HL-60 (cell line): ENCODE results near the gene SLIT1.

Source experiments
- DNase-seq, 2 experiments: peaks; one replicate each; pipeline ENCODE4 v3.0.0-alpha.2; 2010 to 2020; ENCODE audit warnings: low read depth in 1 of 2, low spot score in 1 of 2
- H3K27ac ChIP-seq: fragments of 250-450 bp; sonication (Bioruptor Pico); replicated peaks from 2 replicates; pipeline ENCODE4 v1.5.1; 2020; ENCODE audit warnings: mild to moderate bottlenecking, moderate library complexity
- H3K27me3 ChIP-seq: fragments of 250-450 bp; sonication (Bioruptor Pico); 2 replicates; pipeline ENCODE4 v1.5.1; 2021; ENCODE audit warnings: mild to moderate bottlenecking, moderate library complexity; ENCODE audit not compliant: insufficient read depth, poor library complexity, severe bottlenecking
- H3K4me3 ChIP-seq: replicated peaks from 2 replicates; pipeline ENCODE4 v1.5.1; 2011; ENCODE audit warnings: mild to moderate bottlenecking, control low read depth, low read length; ENCODE audit not compliant: insufficient read depth
- CTCF ChIP-seq: IDR thresholded peaks from one replicate; pipeline ENCODE4 v1.5.1; 2011; ENCODE audit warnings: low read length, control low read depth, inconsistent platforms; ENCODE audit not compliant: insufficient read depth
- GABPA ChIP-seq: IDR thresholded peaks from 2 replicates; pipeline ENCODE4 v1.6.1; 2012; ENCODE audit warnings: low read depth
- POLR2AphosphoS5 ChIP-seq: IDR thresholded peaks from 2 replicates; pipeline ENCODE4 v1.6.1; 2012; ENCODE audit warnings: low read depth
- SPI1 ChIP-seq: IDR thresholded peaks from 2 replicates; pipeline ENCODE4 v1.6.1; 2012; ENCODE audit warnings: low read depth, mild to moderate bottlenecking, borderline replicate concordance
- TF ChIP-seq, protein P1 (sequence below): IDR thresholded peaks from 2 replicates; pipeline ENCODE4 v1.6.1; 2012; ENCODE audit warnings: low read depth; ENCODE audit not compliant: insufficient replicate concordance

Gene SLIT1

GRCh38 chr10:96958071-96958470 is 227.7 kb downstream of the SLIT1 start:
- no peaks in the 10 kb centered on the region for H3K27me3 ChIP-seq
- no peak for DNase-seq
- no peak overlapping the region for H3K27ac ChIP-seq
- no peak overlapping the region for H3K4me3 ChIP-seq
- TF ChIP-seq POLR2AphosphoS5: no peak

- DNase-seq: no peak
- no peak overlapping the region for H3K27ac ChIP-seq
- no peaks in the 10 kb centered on the region for H3K27me3 ChIP-seq
- no peak for TF ChIP-seq CTCF
- H3K4me3 ChIP-seq: no peak overlapping the region
These were observed 230.0 kb downstream of the SLIT1 start for GRCh38 chr10:96955794-96956193.

DNA sequence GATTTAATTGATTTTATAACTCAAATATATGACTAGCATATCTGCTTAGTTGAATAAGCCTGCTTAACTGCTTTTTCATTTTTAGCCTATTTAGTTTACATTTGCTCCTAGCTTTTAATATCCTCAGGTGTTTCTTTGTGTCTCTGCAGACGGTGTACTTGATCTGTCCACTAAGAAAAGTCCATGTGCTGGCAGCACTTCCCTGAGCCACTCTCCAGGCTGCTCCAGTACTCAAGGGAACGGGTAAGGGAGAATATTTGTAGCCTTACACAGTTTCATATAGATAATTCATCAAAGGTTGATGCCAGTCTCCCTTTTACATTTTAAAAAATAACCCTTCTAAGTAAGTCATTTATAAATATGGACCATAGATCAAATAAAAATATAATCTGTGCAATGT is 233.8 kb downstream of the SLIT1 start:
- Histone ChIP-seq H3K27ac (no peak overlapping the region), H3K27me3 (no peaks in the 10 kb centered on the region), H3K4me3 (no peak overlapping the region)
- no peak for TF ChIP-seq SPI1
- TF ChIP-seq CTCF: no peak
- TF ChIP-seq, protein P1, sequence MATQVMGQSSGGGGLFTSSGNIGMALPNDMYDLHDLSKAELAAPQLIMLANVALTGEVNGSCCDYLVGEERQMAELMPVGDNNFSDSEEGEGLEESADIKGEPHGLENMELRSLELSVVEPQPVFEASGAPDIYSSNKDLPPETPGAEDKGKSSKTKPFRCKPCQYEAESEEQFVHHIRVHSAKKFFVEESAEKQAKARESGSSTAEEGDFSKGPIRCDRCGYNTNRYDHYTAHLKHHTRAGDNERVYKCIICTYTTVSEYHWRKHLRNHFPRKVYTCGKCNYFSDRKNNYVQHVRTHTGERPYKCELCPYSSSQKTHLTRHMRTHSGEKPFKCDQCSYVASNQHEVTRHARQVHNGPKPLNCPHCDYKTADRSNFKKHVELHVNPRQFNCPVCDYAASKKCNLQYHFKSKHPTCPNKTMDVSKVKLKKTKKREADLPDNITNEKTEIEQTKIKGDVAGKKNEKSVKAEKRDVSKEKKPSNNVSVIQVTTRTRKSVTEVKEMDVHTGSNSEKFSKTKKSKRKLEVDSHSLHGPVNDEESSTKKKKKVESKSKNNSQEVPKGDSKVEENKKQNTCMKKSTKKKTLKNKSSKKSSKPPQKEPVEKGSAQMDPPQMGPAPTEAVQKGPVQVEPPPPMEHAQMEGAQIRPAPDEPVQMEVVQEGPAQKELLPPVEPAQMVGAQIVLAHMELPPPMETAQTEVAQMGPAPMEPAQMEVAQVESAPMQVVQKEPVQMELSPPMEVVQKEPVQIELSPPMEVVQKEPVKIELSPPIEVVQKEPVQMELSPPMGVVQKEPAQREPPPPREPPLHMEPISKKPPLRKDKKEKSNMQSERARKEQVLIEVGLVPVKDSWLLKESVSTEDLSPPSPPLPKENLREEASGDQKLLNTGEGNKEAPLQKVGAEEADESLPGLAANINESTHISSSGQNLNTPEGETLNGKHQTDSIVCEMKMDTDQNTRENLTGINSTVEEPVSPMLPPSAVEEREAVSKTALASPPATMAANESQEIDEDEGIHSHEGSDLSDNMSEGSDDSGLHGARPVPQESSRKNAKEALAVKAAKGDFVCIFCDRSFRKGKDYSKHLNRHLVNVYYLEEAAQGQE: no peak
- TF ChIP-seq GABPA: no peak
- no peak for TF ChIP-seq POLR2AphosphoS5
- DNase-seq: no peak

DNA sequence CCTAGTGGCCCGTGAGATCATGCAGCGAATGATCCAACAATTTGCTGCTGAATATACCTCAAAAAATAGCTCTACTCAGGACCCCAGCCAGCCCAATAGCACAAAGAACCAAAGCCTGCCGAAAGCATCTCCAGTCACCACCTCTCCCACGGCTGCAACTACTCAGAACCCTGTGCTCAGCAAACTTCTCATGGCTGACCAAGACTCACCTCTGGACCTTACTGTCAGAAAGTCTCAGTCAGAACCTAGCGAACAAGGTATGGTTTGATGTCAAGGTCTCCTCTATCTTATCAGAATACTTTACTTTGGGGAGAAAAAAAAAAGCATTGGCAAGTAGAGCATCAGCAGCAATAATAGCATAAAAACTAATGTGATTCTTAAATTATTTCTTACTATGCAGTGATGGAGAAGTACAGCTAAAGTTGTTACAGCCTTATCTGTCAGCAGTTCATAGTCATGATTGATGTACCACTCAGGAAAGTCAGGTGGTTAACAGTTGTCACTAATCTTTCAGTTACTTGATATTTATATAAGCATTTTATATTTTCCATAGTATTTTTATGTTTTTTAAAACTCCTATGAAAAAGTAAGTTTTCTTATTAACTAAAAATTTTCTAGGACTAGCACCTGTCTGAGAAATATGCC is 236.6 kb downstream of the SLIT1 start:
- TF ChIP-seq GABPA: no peak
- no peak for TF ChIP-seq POLR2AphosphoS5
- no peak for TF ChIP-seq SPI1
- no peak for TF ChIP-seq CTCF
- TF ChIP-seq, protein P1: no peak
- no peak for DNase-seq
- H3K27me3 ChIP-seq: no peaks in the 10 kb centered on the region
- no peak overlapping the region for H3K27ac ChIP-seq
- no peak overlapping the region for H3K4me3 ChIP-seq
